ENCODE data around the gene CDH2. TPM values are rescaled to one million over a fixed set of nuclear protein-coding genes. Genes with fewer than 3 reads are reported as not detected.
A peak's percentile ranks its signal among the peaks of the same experiment; 100 is the strongest.

The CDH2 gene
- total and polyA plus RNA-seq, 2 experiments from 2014 or later: 103 to 165 TPM

DNA sequence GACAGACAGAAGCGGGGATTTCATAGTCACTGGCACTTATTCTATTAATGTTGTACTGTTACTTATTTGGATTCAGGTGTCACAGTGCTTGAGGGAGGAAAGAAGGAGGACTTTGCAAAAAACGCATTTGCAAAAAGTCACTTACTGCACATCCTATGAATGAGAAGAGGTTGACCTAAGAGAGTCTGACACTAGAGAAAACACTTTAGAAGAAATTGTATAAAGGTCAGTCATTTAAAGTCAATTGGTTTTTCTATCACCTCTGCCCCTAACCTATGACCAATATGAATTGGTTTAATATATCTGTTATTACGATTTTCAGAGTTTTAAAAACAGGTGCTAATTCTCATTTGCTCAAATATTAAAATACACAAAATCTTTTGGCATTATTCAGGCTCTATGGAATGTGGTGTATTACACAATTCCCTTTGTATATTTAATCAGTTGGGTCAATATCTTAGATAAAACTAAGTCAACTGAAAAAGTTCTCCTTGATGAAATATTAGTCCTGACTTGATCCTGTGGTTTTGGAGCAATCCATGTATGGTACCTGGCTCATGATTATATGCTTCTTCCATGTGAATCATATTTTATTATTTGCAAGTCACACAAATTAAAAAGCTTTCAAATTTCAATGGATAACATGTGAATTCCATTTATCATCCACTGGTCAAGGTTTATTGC, 157.4 kb downstream of the CDH2 start:
- H3K79me2 ChIP-seq (ENCODE audit: insufficient read depth): peaks cover 68% of the 10 kb centered on the region
- no peaks in the 10 kb centered on the region for H3K9me2 ChIP-seq (ENCODE audit: insufficient read depth)
- in situ Hi-C loops (cut with MboI): no loop called here
- H3K4me2 ChIP-seq (ENCODE audit: unreplicated experiment): no peak overlapping the region
- H3K9me3 ChIP-seq (ENCODE audit: low read depth): no peaks in the 10 kb centered on the region
- H3K4me3 ChIP-seq: no peak overlapping the region
- 75 to 77% methylated on average over 3 of the region's 3 CpGs for WGBS, 2 experiments (ENCODE audit: low coverage in 1 of 2, low lambda C conversion rate in 2 of 2, missing lambda C conversion rate in 2 of 2)
- no peak overlapping the region for H3K9ac ChIP-seq
- no peaks in the 10 kb centered on the region for H4K20me1 ChIP-seq (ENCODE audit: insufficient read depth)
- no peak overlapping the region for H2AFZ ChIP-seq
- H3F3A ChIP-seq (ENCODE audit: insufficient read depth): peaks cover 24% of the 10 kb centered on the region; the same call in 1 of the 2 replicates
- no peak overlapping the region for H3K27ac ChIP-seq
- H3K4me1 ChIP-seq (ENCODE audit: insufficient read depth): peaks cover 27% of the 10 kb centered on the region
- TF ChIP-seq EZH2 (IDR thresholded peaks at IDR 0.05; ENCODE audit: insufficient read depth, poor library complexity, severe bottlenecking) (no peak), EZH2phosphoT487 (IDR thresholded peaks at IDR 0.05; ENCODE audit: insufficient read depth, low read depth) (no peak)
- DNase-seq: no peak
- no peaks in the 10 kb centered on the region for H3K36me3 ChIP-seq (ENCODE audit: low read depth)
- no peaks in the 10 kb centered on the region for H3K27me3 ChIP-seq (replicated peaks; ENCODE audit: insufficient read depth)

DNA sequence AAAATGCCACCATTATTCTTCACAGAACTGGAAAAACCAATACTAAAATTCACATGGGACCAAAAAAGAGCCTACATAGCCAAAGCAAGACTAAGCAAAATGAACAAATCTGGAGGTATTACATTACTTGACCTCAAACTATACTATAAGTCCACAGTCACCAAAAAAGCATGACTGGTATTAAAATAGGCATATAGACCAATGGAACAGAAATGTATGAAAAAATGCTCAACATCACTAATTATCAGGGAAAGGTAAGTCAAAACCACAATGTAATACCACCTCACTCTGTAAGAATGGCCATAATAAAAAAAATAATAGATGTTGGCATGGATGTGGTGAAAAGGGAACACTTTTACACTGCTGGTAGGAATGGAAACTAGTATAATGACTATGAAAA, 158.6 kb downstream of the CDH2 start:
- Histone ChIP-seq H3K27me3 (replicated peaks; ENCODE audit: insufficient read depth) (no peaks in the 10 kb centered on the region), H3K9me2 (ENCODE audit: insufficient read depth) (no peaks in the 10 kb centered on the region), H3K79me2 (ENCODE audit: insufficient read depth) (peaks cover 63% of the 10 kb centered on the region), H3K4me2 (ENCODE audit: unreplicated experiment) (no peak overlapping the region), H3F3A (ENCODE audit: insufficient read depth) (peaks cover 33% of the 10 kb centered on the region; the same call in 1 of the 2 replicates), H2AFZ (no peak overlapping the region), H3K4me3 (no peak overlapping the region), H3K27ac (no peak overlapping the region), H3K9ac (no peak overlapping the region), H3K4me1 (ENCODE audit: insufficient read depth) (peaks cover 39% of the 10 kb centered on the region), H3K36me3 (ENCODE audit: low read depth) (no peaks in the 10 kb centered on the region), H3K9me3 (ENCODE audit: low read depth) (no peaks in the 10 kb centered on the region), H4K20me1 (ENCODE audit: insufficient read depth) (no peaks in the 10 kb centered on the region)
- no peak for DNase-seq
- no peak for TF ChIP-seq EZH2phosphoT487 (IDR thresholded peaks at IDR 0.05; ENCODE audit: insufficient read depth, low read depth)
- no peak for TF ChIP-seq EZH2 (IDR thresholded peaks at IDR 0.05; ENCODE audit: insufficient read depth, poor library complexity, severe bottlenecking)
- in situ Hi-C loops (cut with MboI): no loop called here

DNA sequence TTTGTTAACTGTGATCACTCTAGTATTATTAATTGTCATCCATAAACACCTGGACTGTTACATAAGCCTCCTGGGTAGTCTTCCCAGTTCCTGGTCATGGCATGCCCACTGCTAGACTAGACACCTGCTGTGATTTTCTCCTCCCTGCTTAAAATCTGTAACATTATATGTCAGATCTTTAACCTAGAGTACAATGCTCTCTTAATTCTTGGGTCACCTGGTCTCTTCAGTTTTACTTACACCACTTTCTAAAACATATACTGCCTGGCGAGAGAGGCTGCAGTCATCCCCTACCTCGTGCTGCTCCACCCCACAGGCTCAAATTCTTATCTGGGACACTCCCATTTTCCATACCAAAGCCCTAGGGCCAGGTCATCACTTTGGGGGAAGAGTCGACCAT, 161.3 kb downstream of the CDH2 start:
- peaks cover 14% of the 10 kb centered on the region for H3K36me3 ChIP-seq (ENCODE audit: low read depth)
- no peak overlapping the region for H3K27ac ChIP-seq
- H3K79me2 ChIP-seq (ENCODE audit: insufficient read depth): peaks cover 38% of the 10 kb centered on the region
- no peaks in the 10 kb centered on the region for H4K20me1 ChIP-seq (ENCODE audit: insufficient read depth)
- no peak overlapping the region for H3K4me3 ChIP-seq
- no peak overlapping the region for H3K4me2 ChIP-seq (ENCODE audit: unreplicated experiment)
- DNase-seq: no peak
- H3K9ac ChIP-seq: no peak overlapping the region
- H3K4me1 ChIP-seq (ENCODE audit: insufficient read depth): peaks cover 50% of the 10 kb centered on the region
- TF ChIP-seq EZH2phosphoT487 (IDR thresholded peaks at IDR 0.05; ENCODE audit: insufficient read depth, low read depth) (no peak), EZH2 (IDR thresholded peaks at IDR 0.05; ENCODE audit: insufficient read depth, poor library complexity, severe bottlenecking) (no peak)
- in situ Hi-C loops (cut with MboI): no loop called here
- H3K9me3 ChIP-seq (ENCODE audit: low read depth): no peaks in the 10 kb centered on the region
- WGBS, 2 experiments (ENCODE audit: low coverage in 1 of 2, low lambda C conversion rate in 2 of 2, missing lambda C conversion rate in 2 of 2): 62 to 75% methylated on average over 3 of the region's 3 CpGs
- no peaks in the 10 kb centered on the region for H3K27me3 ChIP-seq (replicated peaks; ENCODE audit: insufficient read depth)
- H3F3A ChIP-seq (ENCODE audit: insufficient read depth): peaks cover 36% of the 10 kb centered on the region; the same call in 1 of the 2 replicates
- H3K9me2 ChIP-seq (ENCODE audit: insufficient read depth): no peaks in the 10 kb centered on the region
- no peak overlapping the region for H2AFZ ChIP-seq

DNA sequence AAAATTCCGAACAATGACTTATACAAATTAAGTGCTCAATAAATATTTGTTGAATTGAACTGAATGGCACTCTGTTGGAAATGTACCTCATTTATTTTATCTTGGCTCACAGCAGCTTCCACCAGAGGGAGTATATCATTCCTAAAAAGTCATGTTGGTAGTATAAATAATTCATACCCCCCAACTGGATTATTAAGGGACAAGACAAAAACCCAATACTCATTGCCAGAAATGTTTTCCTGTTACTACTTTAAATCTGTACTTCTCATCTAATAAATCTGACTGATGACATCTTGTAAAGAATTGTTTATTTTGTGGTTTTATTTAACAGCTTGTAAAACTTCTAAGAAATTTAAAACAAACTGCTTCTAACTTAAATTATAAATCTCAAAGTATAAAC, 163.9 kb downstream of the CDH2 start:
- peaks cover 46% of the 10 kb centered on the region; the same call in 1 of the 2 replicates for H3F3A ChIP-seq (ENCODE audit: insufficient read depth)
- 0 out of 2 replicates have a peak overlapping the region, but pooled peaks have one; percentile 8 for H3K27ac ChIP-seq
- DNase-seq: peak; percentile 58
- H3K9ac ChIP-seq: no peak overlapping the region
- no peaks in the 10 kb centered on the region for H3K27me3 ChIP-seq (replicated peaks; ENCODE audit: insufficient read depth)
- 16 to 17% methylated on average over 1 of the region's 1 CpG for WGBS, 2 experiments (ENCODE audit: low coverage in 1 of 2, low lambda C conversion rate in 2 of 2, missing lambda C conversion rate in 2 of 2)
- H3K4me2 ChIP-seq (ENCODE audit: unreplicated experiment): peak overlapping the region; percentile 27
- no peaks in the 10 kb centered on the region for H4K20me1 ChIP-seq (ENCODE audit: insufficient read depth)
- H3K79me2 ChIP-seq (ENCODE audit: insufficient read depth): peaks cover 29% of the 10 kb centered on the region
- in situ Hi-C loops (cut with MboI): no loop called here
- H3K9me3 ChIP-seq (ENCODE audit: low read depth): no peaks in the 10 kb centered on the region
- H3K9me2 ChIP-seq (ENCODE audit: insufficient read depth): no peaks in the 10 kb centered on the region
- H3K4me3 ChIP-seq: no peak overlapping the region
- H3K4me1 ChIP-seq (ENCODE audit: insufficient read depth): peaks cover 38% of the 10 kb centered on the region
- peaks cover 14% of the 10 kb centered on the region for H3K36me3 ChIP-seq (ENCODE audit: low read depth)
- TF ChIP-seq EZH2 (IDR thresholded peaks at IDR 0.05; ENCODE audit: insufficient read depth, poor library complexity, severe bottlenecking) (no peak), EZH2phosphoT487 (IDR thresholded peaks at IDR 0.05; ENCODE audit: insufficient read depth, low read depth) (no peak)
- no peak overlapping the region for H2AFZ ChIP-seq
